Measurements from ENCODE around the gene THBS1.

Gene THBS1

DNA sequence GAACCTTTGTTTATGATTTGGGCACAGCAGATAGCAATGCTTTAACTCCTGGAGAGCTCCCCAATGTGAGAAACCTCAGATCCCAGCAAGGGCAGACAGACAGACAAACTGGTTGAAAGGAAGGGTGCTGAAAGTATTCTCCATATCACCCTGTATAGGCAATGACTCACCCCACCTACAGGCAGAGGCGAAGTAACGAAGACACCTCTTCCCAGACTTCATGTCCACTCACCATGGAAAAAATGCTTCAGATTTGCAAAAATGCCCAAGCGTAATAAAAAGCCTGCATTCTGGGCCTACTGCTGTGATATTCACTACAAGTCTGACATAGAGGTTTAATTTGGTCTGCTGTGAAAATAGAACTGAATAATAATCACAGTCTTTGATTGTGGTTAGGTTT lies 50.5 kb downstream of the THBS1 start:
- DNase-seq (ENCODE audit: low read depth) = peak; percentile 59

- no peak for DNase-seq (ENCODE audit: low read depth)
These were observed 57.2 kb downstream of the THBS1 start for GRCh38 chr15:39638041-39638440.

GRCh38 chr15:39639037-39639436 lies 58.2 kb downstream of the THBS1 start:
- DNase-seq (ENCODE audit: low read depth) = no peak

GRCh38 chr15:39640665-39641064 lies 59.8 kb downstream of the THBS1 start:
- DNase-seq (ENCODE audit: low read depth) = no peak

DNA sequence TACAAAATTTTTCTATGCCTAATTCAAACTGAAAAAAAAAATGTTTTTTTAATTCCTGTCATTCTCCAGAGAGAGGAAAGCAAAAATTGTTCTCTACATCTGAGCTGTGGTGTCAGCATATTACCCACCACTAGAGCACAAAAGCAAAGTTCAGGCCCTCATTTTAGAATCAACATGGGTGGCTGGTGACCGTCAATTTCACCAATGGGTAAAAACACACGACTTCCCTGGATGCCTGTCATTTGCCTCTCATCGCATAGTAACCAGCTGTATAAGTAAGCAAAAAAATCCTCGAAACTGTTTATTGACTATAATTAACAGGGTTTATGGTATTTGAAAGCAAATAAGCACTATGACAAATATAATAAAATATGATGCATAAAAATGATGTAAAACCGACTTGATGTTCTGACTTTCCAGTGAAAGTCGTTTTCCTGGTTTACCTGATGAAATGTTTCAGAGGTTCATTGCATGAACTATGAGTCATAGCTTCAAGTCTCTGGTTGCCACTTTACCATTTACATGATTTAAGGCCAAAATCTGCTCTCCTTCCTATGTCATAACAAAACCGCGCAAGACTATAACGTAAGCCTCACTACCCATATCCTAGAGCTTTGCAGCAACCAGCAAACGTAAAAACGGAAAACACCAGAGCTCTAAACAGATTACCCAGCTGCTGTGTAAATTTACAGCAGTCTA lies 60.5 kb downstream of the THBS1 start:
- no peak for DNase-seq (ENCODE audit: low read depth)

GRCh38 chr15:39642011-39642640 lies 61.2 kb downstream of the THBS1 start:
- DNase-seq (ENCODE audit: low read depth) = peak; percentile 87

DNA sequence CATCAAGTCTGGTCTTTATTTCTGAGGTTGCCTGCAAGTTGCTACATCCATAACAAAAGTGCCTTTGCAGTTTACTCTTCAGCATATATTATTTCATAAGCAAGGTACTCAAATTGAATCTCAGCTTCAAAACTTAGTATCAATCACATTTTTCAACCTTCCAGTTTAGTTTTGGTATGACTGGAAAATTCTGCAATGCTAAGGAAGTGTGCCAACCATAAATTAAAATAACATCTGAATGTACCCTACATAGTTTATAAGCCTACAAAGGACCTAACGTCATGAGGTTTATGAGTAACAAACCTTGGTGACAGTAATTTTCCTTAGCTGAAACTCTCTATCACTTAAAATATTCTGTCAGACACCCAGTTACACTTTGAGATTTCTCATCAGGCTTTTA lies 62.8 kb downstream of the THBS1 start:
- DNase-seq (ENCODE audit: low read depth) = no peak

GRCh38 chr15:39644136-39644535 lies 63.3 kb downstream of the THBS1 start:
- DNase-seq (ENCODE audit: low read depth) = no peak

DNA sequence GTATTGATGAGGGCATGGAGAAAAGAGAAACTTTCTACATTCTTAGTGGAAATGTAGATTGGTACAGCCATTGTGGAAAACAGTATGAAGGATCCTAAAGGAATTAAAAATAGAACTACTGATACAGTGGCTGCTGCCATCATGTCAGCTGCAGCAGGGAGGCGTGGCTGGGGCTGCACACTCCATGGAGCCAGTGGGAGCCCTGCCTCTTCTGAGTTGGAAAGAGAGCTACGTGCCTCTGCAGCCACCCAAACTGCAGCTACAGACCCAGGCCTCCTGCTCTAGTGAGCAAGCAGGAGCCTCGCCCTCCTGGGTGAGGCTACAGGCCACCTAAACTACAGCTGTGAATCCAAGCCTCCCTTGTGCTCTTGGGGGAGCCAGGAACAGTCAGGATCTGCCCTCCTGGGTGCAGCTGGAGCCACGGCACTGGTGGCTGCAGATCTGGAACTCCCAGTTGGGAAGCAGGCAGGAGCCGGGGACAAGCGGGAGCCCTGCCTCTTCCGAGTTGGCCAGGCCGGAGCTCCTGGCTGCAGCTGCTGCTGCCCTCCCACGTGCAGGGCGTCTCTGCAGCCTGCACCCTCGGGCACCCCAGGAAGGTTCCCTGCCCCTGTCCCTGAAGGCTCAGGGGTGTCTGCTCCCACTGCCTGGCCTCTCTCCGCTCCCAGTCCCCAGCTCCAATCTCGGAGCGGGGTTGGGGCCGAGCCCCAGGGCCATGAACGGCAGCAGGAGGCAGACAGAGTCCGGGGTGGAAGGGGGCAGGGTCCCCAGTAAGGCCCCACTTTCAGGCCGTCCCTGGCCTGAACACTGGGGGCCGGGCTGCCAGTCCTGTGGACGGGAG lies 64.5 kb downstream of the THBS1 start:
- DNase-seq (ENCODE audit: low read depth) = no peak

DNA sequence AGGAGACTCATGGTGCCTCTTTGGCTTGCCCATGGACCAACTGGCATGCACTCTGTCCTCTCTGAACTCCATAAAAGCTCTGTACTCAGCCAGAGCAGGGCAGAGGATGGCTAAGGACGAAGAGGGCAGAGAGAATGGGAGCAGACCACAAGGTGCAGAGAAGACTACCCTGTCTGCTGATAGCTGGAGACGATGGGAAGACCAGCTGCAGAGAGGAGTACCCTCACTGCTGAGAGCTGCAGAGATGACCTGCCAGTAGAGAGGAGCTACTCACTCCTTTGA lies 65.0 kb downstream of the THBS1 start:
- DNase-seq (ENCODE audit: low read depth) = no peak

DNA sequence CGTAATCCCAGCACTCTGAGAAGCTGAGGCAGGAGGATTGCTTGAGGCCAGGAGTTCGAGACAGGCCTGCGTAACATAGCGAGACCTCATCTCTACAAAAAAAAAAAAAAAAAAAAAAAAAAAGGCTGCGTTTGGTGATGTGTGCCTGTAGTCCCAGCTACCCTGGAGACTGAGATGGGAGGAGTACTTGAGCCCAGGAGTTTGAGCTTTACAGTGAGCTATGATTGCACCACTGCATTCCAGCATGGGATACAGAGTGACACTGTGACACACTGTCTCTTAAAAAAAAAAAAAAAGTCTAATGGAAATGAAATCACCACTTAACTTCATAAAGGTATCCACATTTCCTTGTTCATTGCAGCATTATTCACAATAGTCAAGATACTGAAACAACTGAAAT lies 65.5 kb downstream of the THBS1 start:
- DNase-seq (ENCODE audit: low read depth) = no peak

Measured in EH (cell line).